Calu3 (cell line): ENCODE measurements around the gene IFITM10. TPM values are rescaled to one million over a fixed set of nuclear protein-coding genes. Genes with fewer than 3 reads are reported as not detected.
A peak's percentile ranks its signal among the peaks of the same experiment; 100 is the strongest.

Source experiments
- BruUV-seq: library from RNA; stranded (reverse); fragments of 400-500 nt; replicated peaks from 2 replicates; lab custom pipeline; 2021; lab: Mats Ljungman, UMichigan
- CTCF ChIA-PET: fragments of 300-600 bp; sonication (Branson Sonifier 250); formaldehyde crosslinking; loops from one replicate; lab custom pipeline; 2022; ENCODE audit warnings: antibody characterized with exemption; lab: Charles Lee
- DNase-seq: peaks from one replicate; pipeline ENCODE4 v3.0.0; 2022
- H3K27ac Mint-ChIP-seq: one replicate; pipeline ENCODE4 v1.8.0; 2022; ENCODE audit warnings: mixed read lengths; ENCODE audit not compliant: unreplicated experiment
- H3K27me3 Mint-ChIP-seq: one replicate; pipeline ENCODE4 v1.8.0; 2022; ENCODE audit warnings: mixed read lengths; ENCODE audit not compliant: unreplicated experiment
- H3K36me3 Mint-ChIP-seq: one replicate; pipeline ENCODE4 v1.8.0; 2022; ENCODE audit warnings: mild to moderate bottlenecking, moderate library complexity, mixed read lengths; ENCODE audit not compliant: insufficient read depth, unreplicated experiment
- H3K4me1 Mint-ChIP-seq: one replicate; pipeline ENCODE4 v1.8.0; 2022; ENCODE audit warnings: mild to moderate bottlenecking, low read depth, mixed read lengths; ENCODE audit not compliant: unreplicated experiment
- H3K4me3 Mint-ChIP-seq: one replicate; pipeline ENCODE4 v1.8.0; 2022; ENCODE audit warnings: mild to moderate bottlenecking, low read depth, moderate library complexity, mixed read lengths; ENCODE audit not compliant: unreplicated experiment
- H3K9me3 Mint-ChIP-seq: one replicate; pipeline ENCODE4 v1.8.0; 2022; ENCODE audit warnings: low read depth, mixed read lengths; ENCODE audit not compliant: unreplicated experiment
- intact Hi-C: fragments of 100-400 bp; cut with micrococcal nuclease; formaldehyde crosslinking; loops from one replicate; pipeline ENCODE4 v1.10.0; 2022; ENCODE audit not compliant: unreplicated experiment
- total RNA-seq: library from RNA; stranded (reverse); gene quantifications from 2 replicates; pipeline ENCODE4 v1.2.3, GENCODE V29; 2022
- TF ChIP-seq, protein P1 (sequence below): fragments of 200-600 bp; IDR thresholded peaks from one replicate; pipeline ENCODE4 v1.8.0; 2022; ENCODE audit warnings: antibody characterized with exemption; ENCODE audit not compliant: unreplicated experiment

The IFITM10 gene
- total RNA-seq, 1 experiment from 2014 or later = 3.3 TPM

DNA sequence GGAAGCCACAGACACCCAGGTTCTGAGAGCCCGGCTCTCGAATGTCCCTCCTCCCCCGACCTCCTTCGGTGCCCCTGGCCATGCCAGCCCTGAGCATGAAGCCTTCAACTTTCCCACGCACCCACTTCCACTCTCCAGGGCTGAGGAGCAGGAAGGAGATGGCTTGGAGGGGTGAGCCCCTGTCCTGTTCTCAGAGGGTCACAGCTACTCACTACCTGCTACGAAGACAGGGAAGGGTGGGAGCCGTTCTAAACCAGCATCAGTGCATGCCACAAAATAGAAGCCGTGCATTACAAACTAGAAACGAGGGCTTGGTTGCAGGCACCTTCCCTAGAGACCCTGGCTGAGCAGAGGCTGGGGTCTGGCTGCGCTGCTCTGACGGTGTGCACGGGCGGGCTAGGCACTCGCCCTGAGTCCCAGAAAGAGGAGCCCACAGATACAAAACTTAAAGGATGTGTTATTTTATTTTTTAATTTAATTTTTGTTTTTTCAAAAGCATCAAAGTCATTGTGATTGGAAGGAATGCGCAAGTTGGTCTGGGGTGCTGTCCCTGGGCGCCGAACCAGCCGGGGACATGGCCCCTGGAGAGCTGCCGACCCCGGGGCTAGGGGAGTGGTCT is 57.6 kb downstream of the IFITM10 start:
- H3K9me3 Mint-ChIP-seq = no peaks in the 10 kb centered on the region
- TF ChIP-seq, protein P1, sequence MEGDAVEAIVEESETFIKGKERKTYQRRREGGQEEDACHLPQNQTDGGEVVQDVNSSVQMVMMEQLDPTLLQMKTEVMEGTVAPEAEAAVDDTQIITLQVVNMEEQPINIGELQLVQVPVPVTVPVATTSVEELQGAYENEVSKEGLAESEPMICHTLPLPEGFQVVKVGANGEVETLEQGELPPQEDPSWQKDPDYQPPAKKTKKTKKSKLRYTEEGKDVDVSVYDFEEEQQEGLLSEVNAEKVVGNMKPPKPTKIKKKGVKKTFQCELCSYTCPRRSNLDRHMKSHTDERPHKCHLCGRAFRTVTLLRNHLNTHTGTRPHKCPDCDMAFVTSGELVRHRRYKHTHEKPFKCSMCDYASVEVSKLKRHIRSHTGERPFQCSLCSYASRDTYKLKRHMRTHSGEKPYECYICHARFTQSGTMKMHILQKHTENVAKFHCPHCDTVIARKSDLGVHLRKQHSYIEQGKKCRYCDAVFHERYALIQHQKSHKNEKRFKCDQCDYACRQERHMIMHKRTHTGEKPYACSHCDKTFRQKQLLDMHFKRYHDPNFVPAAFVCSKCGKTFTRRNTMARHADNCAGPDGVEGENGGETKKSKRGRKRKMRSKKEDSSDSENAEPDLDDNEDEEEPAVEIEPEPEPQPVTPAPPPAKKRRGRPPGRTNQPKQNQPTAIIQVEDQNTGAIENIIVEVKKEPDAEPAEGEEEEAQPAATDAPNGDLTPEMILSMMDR = no peak
- BruUV-seq = no TSS peak
- H3K27ac Mint-ChIP-seq = peak overlapping the region; percentile 68
- peaks cover 50% of the 10 kb centered on the region for H3K27me3 Mint-ChIP-seq
- DNase-seq = no peak
- intact Hi-C loops = loop anchor here (1.0 to 5.0 kb wide), 2 partner anchors 140 to 459 kb away; no protein-coding TSS in a partner anchor
- CTCF ChIA-PET = interaction anchor here (0.5 to 2.9 kb wide), 6 partner anchors 140 to 459 kb away, joined by 3 to 117 read pairs (median 18); partner anchors contain the start of gene SYT8
- H3K36me3 Mint-ChIP-seq = peaks cover 9% of the 10 kb centered on the region
- peak overlapping the region; percentile 68 for H3K4me3 Mint-ChIP-seq
- peaks cover 16% of the 10 kb centered on the region for H3K4me1 Mint-ChIP-seq

DNA sequence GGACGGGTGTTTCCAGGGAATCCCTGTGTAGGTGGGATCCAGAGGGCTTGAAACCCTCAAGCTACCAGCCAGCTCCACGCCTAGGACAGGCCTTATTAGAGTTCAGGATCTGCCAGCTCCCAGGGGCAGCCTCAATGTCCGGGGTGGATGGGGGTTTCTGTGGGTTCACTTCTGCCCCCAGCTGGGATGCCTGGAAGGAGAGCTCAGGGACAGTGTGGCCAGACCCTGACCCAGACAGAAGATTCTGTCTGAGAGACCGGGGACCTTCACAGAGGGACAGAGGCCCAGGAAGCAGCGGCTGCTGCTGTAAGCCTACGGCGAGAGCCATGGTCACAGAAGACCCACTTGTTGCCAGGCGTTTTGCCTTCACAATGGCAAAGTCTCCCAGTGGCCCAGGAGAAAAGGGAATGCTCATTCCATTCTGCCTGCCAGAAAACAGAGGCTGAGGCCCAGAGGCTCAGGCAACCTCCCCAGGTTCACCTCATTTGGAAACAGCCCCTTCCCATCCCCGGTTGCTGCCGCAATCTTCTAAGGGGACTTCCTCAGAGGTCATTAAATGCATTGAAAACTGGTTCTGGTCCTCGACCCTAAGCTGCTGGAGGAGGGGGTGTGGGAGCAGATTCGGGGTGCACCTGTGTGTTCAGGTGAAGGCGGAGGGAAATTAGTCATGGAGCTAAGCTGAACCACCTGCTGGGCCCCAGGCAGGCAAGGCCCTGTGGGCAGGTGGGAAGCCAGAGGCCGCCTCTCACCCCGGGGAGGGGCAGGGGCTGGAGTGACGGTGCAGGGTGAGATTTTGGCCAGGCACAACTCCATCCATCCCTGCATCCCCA is 58.3 kb downstream of the IFITM10 start:
- Mint-ChIP-seq H3K4me3 (no peak overlapping the region), H3K36me3 (peaks cover 9% of the 10 kb centered on the region), H3K4me1 (peaks cover 16% of the 10 kb centered on the region), H3K27me3 (peaks cover 52% of the 10 kb centered on the region), H3K9me3 (no peaks in the 10 kb centered on the region), H3K27ac (no peak overlapping the region)
- BruUV-seq = no TSS peak
- TF ChIP-seq, protein P1 = no peak
- intact Hi-C loops = loop anchor here (5.0 kb wide), 1 partner anchor 460 kb away; no protein-coding TSS in a partner anchor
- DNase-seq = no peak
- CTCF ChIA-PET = interaction anchor here (0.5 to 2.4 kb wide), 5 partner anchors 40 to 328 kb away, joined by 3 to 22 read pairs (median 5); no protein-coding TSS in a partner anchor

DNA sequence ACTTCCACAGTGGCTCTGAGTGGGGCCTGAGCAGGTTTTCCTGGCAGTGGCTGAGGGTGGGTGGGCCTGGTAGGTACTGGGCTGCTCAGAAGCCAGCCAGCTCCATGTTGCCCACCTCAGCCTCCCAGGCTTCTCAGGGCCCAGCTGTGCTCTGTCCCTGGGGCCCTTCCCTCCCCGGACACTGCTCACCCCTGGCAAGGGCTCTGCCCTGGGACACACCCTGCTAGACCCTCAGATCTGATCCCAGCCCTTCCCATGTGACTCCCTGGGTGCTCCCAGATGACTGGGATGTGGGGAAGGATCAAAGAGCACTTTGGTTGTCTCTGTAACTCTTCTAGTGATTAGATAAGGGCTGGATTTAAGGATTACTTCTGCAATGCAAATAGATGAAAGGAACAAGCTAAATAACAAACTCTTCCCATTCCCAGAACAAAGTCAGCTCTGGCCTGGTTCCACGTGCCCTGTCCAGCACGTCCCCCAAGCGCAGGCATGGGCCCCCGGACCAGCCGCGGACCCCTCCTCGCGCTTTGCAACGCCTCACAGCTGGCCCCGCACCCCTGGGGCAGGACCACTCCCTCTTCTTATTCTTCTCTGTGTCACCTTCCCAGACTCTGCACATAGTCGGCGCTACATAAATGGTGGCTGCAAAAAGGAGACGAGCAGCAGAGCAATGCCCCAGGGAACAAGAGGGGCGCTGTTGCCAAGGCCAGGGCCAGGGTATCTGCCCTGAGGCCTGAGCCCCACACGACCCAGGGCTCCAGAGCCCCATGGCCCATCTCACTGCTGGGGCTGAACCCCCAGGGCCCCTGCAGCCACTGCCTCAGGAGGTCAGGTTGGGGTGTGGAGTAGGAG is 59.1 kb downstream of the IFITM10 start:
- TF ChIP-seq, protein P1 = no peak
- peaks cover 58% of the 10 kb centered on the region for H3K27me3 Mint-ChIP-seq
- no peaks in the 10 kb centered on the region for H3K9me3 Mint-ChIP-seq
- no peak overlapping the region for H3K4me3 Mint-ChIP-seq
- BruUV-seq = no TSS peak
- CTCF ChIA-PET = interaction anchor here (0.6 to 1.7 kb wide), 4 partner anchors 39 to 459 kb away, joined by 3 to 6 read pairs (median 3); no protein-coding TSS in a partner anchor
- intact Hi-C loops = loop anchor here (5.0 kb wide), 1 partner anchor 461 kb away; no protein-coding TSS in a partner anchor
- H3K27ac Mint-ChIP-seq = no peak overlapping the region
- no peak for DNase-seq
- peaks cover 16% of the 10 kb centered on the region for H3K4me1 Mint-ChIP-seq
- peaks cover 9% of the 10 kb centered on the region for H3K36me3 Mint-ChIP-seq
